GM13977 (cell line): ENCODE results near the gene BRSK2.

Experiments
- DNase-seq: peaks from one replicate; pipeline ENCODE4 v3.0.0; 2012; ENCODE audit warnings: low spot score
- in situ Hi-C: fragments of 300-500 bp; cut with MboI; formaldehyde crosslinking; loops from one replicate; pipeline ENCODE4 v1.12.0; 2022; ENCODE audit warnings: low sequenced_read_pairs, low pct_unique_long_range_greater_than_20kb, mixed read lengths, inconsistent platforms; ENCODE audit not compliant: unreplicated experiment
- TF ChIP-seq, protein P1 (sequence below): IDR thresholded peaks from 2 replicates; pipeline ENCODE4 v1.5.1; 2012; ENCODE audit warnings: mild to moderate bottlenecking, control low read depth; ENCODE audit not compliant: insufficient read depth; ENCODE audit errors: extremely low read depth, missing control alignments

BRSK2 gene

DNA sequence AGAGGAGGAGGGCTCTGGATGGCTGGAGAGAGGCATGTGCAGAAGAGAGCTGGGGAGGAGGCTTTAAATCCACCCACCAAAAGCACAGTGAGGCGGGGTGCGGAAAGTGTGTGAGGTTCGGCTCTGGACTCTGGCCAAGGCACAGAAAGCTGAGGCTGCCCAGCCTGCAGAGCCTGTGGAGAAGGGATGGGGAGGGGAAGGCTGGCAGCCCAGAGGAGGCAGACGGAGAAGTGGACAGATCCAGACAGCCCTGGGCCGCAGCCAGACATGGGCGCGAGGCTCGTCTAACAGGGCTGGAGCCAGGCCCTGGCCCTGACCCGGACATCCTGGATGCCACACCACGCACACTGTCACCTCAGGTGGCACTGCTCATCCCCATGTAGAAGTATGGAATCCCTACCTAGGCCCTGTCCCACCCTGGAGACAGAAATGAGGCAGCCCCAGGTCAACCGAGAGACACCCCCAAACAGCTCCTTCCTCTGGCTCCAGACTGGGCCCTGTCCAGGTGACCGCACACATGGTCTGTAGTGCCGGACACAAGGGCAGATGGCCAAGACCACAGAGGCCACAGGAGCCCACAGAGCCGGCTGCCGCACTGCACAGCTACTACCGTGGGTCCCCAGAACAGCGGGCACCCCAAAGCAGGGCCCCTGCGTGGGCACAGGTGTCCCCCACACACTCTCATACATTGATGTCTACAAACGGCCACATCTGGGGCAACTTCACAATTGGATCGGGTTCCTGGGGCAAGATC is 113.4 kb downstream of the BRSK2 start:
- DNase-seq, result no peak
- in situ Hi-C loops, result no loop called here
- TF ChIP-seq, protein P1, sequence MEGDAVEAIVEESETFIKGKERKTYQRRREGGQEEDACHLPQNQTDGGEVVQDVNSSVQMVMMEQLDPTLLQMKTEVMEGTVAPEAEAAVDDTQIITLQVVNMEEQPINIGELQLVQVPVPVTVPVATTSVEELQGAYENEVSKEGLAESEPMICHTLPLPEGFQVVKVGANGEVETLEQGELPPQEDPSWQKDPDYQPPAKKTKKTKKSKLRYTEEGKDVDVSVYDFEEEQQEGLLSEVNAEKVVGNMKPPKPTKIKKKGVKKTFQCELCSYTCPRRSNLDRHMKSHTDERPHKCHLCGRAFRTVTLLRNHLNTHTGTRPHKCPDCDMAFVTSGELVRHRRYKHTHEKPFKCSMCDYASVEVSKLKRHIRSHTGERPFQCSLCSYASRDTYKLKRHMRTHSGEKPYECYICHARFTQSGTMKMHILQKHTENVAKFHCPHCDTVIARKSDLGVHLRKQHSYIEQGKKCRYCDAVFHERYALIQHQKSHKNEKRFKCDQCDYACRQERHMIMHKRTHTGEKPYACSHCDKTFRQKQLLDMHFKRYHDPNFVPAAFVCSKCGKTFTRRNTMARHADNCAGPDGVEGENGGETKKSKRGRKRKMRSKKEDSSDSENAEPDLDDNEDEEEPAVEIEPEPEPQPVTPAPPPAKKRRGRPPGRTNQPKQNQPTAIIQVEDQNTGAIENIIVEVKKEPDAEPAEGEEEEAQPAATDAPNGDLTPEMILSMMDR, result no peak

DNA sequence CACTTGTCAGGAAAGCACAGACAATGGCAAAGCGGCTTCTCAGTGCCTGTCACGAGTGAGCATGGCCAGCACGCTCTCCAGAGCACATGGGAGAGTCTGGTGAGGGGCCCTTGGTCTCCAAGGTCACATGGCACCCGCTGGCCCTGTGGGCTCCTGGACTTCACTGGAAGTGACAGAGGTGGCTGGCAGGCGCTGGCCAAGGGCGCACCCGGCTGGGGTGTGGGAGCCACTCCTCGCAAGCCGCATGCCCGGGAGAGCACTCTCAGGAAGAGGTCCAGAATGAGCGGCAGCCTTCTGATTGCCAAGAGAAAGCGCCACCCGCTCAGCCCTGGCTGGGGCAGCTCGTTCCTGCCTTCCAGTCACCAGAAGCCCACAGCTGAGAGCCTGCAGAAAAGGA is 114.0 kb downstream of the BRSK2 start:
- in situ Hi-C loops, result no loop called here
- TF ChIP-seq, protein P1, result no peak
- DNase-seq, result no peak

DNA sequence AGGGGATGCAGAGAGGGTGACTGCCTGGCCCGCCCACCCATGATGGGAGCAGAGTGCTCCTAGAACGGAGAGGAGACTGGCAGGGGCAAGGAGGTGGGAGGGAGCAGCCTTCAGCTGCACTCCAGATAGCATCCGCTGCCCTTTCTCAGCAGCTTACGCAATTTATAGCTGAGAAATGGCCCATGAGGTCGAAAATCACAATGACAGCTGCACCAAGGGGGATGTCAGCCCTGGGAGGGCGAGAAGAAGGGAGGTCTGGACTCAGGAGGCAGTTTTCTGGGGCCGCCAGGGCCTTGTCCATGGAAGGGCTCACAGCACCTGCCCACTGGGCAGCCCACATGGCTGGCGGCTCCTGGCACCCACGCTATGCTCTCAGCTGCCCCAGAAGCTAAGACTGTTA is 114.4 kb downstream of the BRSK2 start:
- in situ Hi-C loops, result no loop called here
- TF ChIP-seq, protein P1, result no peak
- DNase-seq, result no peak

DNA sequence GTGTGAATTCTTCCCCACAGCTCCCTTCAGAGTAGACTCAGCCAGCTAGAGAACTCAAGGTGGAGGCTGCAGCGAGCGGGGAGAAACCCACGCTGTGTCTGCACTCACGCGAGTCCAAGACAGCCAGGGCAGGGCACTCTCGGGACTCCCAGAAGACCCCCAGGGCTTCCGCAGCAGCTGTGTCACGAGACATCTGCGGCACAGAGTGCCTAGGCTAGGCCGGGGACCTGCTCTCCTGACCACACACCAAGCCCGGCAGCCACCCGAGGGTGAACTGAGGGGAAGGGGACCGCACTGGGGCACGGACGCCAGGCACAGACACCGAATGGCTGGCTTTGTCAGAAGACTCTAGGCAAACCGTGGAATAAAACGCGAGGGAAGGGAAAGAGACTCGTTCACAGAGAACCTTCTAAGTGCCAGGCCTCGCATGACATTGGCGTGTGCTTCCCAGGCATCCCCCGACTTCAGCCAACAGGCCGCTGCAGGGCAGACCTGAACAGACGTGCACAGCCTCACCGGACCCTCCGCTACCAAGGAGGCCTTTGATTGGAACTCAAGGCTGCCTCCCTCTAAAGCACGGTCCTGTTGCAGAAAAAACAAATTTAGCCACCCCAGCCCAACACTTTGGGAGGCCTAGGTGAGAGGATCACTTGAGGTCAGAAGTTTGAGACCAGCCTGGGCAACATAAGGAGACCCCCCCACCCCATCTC is 115.0 kb downstream of the BRSK2 start:
- DNase-seq, result no peak
- in situ Hi-C loops, result no loop called here
- TF ChIP-seq, protein P1, result no peak

DNA sequence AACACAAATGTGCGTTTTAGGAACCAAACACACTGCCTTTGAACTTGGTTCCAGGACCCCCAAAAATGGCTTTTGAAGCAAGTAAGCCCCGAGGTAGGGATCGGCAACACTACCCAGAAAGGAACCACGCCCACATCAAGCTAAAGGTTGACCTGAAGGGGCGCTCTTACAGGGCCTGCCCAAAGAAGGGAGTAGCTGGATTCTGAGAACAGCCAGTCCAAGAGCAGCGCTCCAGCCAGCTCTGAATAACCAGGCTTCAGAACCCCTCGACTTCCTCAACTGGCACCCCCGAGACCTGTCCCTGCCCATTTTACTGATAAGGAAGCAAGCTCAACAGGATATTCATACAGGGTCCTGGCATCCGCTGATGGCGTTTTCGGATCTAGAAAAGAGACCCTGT is 115.7 kb downstream of the BRSK2 start:
- in situ Hi-C loops, result no loop called here
- TF ChIP-seq, protein P1, result no peak
- no peak for DNase-seq

DNA sequence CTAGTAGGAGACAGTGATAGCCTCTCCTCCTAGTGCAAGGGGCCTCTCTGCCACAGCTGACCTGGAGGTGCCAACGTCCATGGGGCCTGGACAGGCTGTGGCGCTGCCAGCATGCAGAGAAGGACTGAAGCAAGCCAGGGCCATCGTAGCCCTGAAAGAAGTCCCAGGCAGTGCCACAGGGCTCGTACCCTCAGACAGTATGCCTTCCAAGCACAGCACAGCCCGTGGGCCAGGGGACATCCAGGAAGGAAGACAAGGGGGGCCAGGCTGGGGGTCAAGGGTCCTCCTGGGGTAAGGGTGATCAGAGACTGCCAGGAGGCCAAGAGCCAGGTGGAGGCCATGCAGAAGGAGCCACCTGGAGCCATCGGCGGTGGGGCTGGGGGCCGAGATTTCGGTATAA is 117.2 kb downstream of the BRSK2 start:
- no peak for DNase-seq
- TF ChIP-seq, protein P1, result no peak
- in situ Hi-C loops, result no loop called here
